IPS-18c (cell line): ENCODE results near the gene TNN.
"Not testable (repeated sequence)": the region's sequence is repeated elsewhere in the genome, so short reads cannot be mapped to it uniquely, and the experiment has no call there.

Experiments used
- H3K4me3 ChIP-seq: 2 replicates; pipeline ENCODE4 v1.7.0; 2013; ENCODE audit warnings: low read depth, mild to moderate bottlenecking, low read length, moderate library complexity; ENCODE audit not compliant: insufficient read depth
- H3K9me3 ChIP-seq: one replicate; pipeline ENCODE4 v1.6.1; 2013; ENCODE audit warnings: mild to moderate bottlenecking, low read length, moderate library complexity; ENCODE audit not compliant: control insufficient read depth, insufficient read depth

Gene TNN

GRCh38 chr1:175095069-175095468, 27.4 kb downstream of the TNN start:
- peaks cover 3% of the 10 kb centered on the region for H3K9me3 ChIP-seq
- no peak overlapping the region for H3K4me3 ChIP-seq

- Histone ChIP-seq H3K9me3 (peaks cover 3% of the 10 kb centered on the region), H3K4me3 (no peak overlapping the region)
Measured at GRCh38 chr1:175095978-175096607, 28.5 kb downstream of the TNN start.

- H3K4me3 ChIP-seq = no peak overlapping the region
- H3K9me3 ChIP-seq = peaks cover 3% of the 10 kb centered on the region
Measured at GRCh38 chr1:175097361-175097760, 29.7 kb downstream of the TNN start.

GRCh38 chr1:175099916-175100315, 32.3 kb downstream of the TNN start:
- H3K4me3 ChIP-seq = no peak overlapping the region
- peaks cover 3% of the 10 kb centered on the region for H3K9me3 ChIP-seq

- not testable (repeated sequence) for H3K9me3 ChIP-seq, H3K4me3 ChIP-seq
Measured at GRCh38 chr1:175102166-175102565, 34.5 kb downstream of the TNN start.

GRCh38 chr1:175106536-175106935, 38.9 kb downstream of the TNN start:
- not testable (repeated sequence) for H3K4me3 ChIP-seq, H3K9me3 ChIP-seq

GRCh38 chr1:175108331-175108820, 40.7 kb downstream of the TNN start:
- H3K4me3 ChIP-seq, H3K9me3 ChIP-seq: not testable (repeated sequence)

GRCh38 chr1:175114996-175115395, 47.4 kb downstream of the TNN start:
- no peak overlapping the region for H3K4me3 ChIP-seq
- H3K9me3 ChIP-seq = no peaks in the 10 kb centered on the region

GRCh38 chr1:175116210-175116798, 48.7 kb downstream of the TNN start:
- Histone ChIP-seq H3K9me3 (no peaks in the 10 kb centered on the region), H3K4me3 (no peak overlapping the region)

GRCh38 chr1:175116903-175117302, 49.3 kb downstream of the TNN start:
- no peaks in the 10 kb centered on the region for H3K9me3 ChIP-seq
- H3K4me3 ChIP-seq = no peak overlapping the region

- no peaks in the 10 kb centered on the region for H3K9me3 ChIP-seq
- no peak overlapping the region for H3K4me3 ChIP-seq
Measured at GRCh38 chr1:175118375-175119367, 51.0 kb downstream of the TNN start.

- H3K4me3 ChIP-seq = no peak overlapping the region
- H3K9me3 ChIP-seq = no peaks in the 10 kb centered on the region
Measured at GRCh38 chr1:175120511-175120910, 52.9 kb downstream of the TNN start.

GRCh38 chr1:175124861-175125260, 57.2 kb downstream of the TNN start:
- no peaks in the 10 kb centered on the region for H3K9me3 ChIP-seq
- H3K4me3 ChIP-seq = no peak overlapping the region

- no peaks in the 10 kb centered on the region for H3K9me3 ChIP-seq
- no peak overlapping the region for H3K4me3 ChIP-seq
Measured at GRCh38 chr1:175126347-175126746, 58.7 kb downstream of the TNN start.

- no peak overlapping the region for H3K4me3 ChIP-seq
- H3K9me3 ChIP-seq = no peaks in the 10 kb centered on the region
Measured at GRCh38 chr1:175127565-175127964, 59.9 kb downstream of the TNN start.

GRCh38 chr1:175128523-175128922, 60.9 kb downstream of the TNN start:
- Histone ChIP-seq H3K4me3 (no peak overlapping the region), H3K9me3 (no peaks in the 10 kb centered on the region)

GRCh38 chr1:175129182-175129581, 61.5 kb downstream of the TNN start:
- Histone ChIP-seq H3K4me3 (no peak overlapping the region), H3K9me3 (no peaks in the 10 kb centered on the region)

GRCh38 chr1:175129644-175129996, 62.0 kb downstream of the TNN start:
- no peaks in the 10 kb centered on the region for H3K9me3 ChIP-seq
- H3K4me3 ChIP-seq = no peak overlapping the region
